T-helper 2 cell treated with Interferon-gamma antibody and Interleukin-4, amounts not matched to agents 100 ng/mL and 5 ng/mL, for 36 hours (primary cell): ENCODE data around the gene UQCR11. TPM values are rescaled to one million over a fixed set of nuclear protein-coding genes. Genes with fewer than 3 reads are reported as not detected.

Experiments used
- intact Hi-C: fragments of 100-400 bp; cut with micrococcal nuclease; formaldehyde crosslinking; loops from one replicate; pipeline ENCODE4 v1.15.1; 2023
- total RNA-seq: library from RNA; stranded (reverse); gene quantifications from 2 replicates; pipeline ENCODE4 v1.2.3, GENCODE V29; 2022

The UQCR11 gene
- total RNA-seq, 1 donor from 2014 or later = 161 TPM

DNA sequence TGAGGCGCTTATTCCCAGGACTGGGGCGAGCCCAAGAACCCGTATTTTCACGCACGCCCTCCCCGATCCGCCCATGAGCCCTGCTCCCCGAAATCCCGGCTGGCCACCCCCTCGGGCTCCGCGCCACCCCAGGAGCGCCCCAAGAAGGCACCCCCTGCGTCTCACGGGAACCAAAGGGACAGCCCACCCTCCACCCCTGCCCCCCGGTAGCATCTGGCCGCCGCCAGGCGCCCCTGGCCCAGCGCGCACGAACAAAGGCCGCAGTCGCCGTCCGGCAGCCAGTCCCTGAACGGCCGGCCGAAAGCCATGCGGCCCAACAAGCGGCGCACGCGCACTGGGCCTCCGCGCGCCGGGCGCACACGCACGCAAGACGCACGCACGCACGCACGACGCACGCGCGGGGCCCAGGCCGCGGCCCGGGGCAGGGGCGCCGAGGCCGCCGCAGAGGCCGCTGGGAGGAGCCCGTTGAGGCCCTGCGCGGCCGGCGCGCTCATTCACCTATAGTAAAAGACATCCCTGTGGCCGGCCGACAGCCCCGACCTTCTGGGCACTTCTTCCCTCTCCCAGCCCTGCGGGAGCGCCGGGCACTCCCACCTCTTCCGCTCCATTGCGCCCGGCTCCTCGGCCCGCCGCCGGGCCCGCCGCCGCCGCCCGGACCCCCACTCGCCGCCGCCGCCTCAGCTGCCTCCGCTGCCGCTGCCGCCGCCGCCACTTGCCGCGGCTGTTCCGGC, 13.1 kb downstream of the UQCR11 start:
- intact Hi-C loops = loop anchor here (1.0 to 5.0 kb wide), 3 partner anchors 13 to 220 kb away; partner anchors contain the start of genes ATP8B3, TCF3 and UQCR11

DNA sequence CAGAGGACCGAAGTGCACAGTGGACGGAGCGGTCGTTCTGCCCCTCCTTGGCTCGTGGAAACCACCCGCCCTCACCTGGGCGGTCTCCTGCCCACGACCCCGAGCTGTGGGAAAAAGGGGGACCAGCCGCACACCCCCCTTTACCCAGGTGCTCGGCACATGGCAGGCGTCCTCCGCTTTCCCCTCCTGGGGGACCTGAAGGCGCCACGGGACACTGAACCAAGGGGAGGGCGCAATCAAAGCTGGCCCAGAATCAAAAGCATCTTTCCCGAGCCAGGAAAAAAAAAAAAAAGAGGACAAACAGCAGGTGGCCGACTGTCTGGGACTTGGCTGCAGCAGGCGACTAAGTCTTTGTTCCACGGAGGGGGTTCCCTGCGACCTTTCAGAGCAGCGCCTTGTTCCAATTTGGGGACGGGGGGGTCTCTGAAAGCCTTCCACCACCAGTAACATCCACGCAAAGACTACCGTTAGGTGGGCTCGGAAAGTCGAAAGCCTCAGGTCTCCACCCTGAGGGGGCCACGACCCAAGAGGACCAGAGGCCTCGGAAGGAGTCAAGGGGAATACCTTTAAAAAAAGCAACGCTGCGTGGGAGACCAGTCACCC, 13.7 kb downstream of the UQCR11 start:
- intact Hi-C loops = loop anchor here (1.0 to 5.0 kb wide), 3 partner anchors 14 to 221 kb away; partner anchors contain the start of genes ATP8B3, TCF3 and UQCR11

DNA sequence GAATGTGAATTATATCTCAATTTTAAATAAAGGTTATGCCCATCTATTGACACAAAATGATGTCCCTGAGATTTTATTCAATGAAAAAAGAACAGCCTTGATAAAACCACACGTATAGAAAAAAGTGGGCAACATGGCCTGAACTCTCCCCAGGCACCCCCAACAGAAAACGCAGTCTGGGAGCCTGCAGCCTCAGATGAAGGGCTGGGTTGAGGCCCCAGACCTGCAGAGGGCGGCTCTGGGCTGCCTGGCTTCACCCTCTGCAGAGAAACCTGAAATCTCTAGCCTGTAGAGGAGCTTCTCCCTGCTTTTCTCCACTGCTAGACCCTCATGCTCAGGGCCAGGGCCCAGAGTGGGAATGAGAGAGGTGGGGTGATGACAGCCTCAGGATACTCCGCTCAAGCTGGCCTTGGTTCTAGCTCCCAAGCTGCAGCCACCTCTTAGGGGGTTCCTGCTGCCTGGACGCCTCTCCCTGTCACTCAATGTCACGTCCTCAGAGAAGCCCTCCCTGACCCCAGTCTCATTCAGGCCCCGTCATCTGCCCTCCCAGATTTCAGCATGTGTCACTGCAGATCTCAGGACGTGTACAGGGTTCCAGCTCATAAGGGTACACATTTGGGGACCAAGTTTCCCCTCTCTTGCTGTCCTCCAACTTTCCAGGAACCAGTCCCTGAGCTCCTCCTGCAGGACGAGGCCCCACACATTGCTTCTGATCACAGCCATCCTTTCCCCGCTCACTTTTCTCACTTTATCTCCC, 14.4 kb downstream of the UQCR11 start:
- intact Hi-C loops = loop anchor here (5.0 kb wide), 1 partner anchor 221 kb away; the partner anchor contains the start of gene ATP8B3

DNA sequence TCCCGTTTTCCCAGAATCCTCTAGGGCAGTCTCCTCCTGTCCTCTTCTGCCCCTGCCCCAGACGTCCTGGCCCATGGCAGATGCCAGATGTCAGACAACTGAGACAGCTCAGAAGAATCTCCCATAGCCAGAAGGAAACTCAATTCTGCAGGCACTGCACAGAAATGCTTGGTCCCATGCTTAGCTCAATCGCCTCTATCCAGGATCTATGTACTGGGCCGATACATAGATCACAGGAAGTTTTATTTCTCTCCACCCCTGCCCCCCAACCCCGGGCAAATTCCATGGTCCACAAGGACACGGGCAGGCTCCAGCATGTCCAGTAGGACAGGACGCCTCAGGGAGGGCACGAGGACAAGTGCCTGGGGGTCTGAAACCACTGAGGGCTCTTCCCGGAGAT, 17.4 kb downstream of the UQCR11 start:
- intact Hi-C loops = no loop called here

DNA sequence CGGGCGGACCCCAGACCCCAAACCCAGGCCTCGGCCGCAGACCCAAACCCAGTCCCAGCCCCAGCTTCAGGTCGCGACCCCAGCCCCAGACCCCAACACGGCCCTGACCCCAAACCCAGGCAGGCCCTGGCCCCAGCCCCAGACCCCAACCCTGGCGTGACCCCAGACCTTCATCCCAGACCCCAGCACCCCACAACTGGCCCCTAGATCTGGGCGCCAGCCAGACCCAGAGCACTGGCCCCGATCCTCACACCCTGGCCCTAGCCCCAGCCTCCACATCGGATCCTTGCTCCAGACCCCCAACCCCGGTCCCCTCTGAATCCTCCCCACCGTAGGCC, 20.1 kb downstream of the UQCR11 start:
- intact Hi-C loops = no loop called here

DNA sequence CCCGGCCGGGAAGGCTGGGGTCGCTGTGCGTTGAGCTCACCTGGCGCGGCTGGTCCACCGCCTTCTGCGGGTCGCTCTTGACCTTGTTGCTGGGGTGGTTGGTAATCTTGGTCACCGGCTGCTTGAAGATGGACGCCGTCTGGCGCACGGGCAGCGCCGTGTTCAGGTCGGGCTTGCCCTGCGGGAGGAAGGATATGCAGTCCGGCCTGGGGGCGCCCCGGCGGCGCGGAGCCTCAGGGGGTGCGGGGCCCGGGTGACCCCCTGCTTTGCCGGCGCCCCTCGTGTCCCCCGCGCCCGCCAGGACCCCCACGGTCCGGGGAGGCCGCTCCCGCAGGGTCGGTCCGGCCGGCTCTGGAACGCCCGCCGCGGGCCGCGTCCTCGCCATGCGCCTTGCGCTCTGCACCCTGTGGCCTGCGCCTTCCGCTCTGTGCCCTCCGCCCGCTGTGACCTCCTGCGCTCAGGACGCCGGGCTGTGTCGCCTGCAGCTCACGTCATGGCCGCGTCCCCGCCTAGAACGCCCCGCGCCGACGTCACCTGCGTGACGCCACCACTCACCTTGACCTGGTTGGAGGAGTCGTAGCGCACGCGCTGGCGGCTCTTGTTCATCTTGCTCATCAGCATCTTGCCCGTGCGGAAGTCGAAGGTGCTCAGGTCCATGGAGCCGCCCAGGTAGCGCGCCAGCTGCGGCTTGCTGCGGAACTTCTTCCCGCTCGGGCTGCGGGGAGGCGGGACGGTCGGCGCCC, 20.6 kb downstream of the UQCR11 start:
- intact Hi-C loops = no loop called here

DNA sequence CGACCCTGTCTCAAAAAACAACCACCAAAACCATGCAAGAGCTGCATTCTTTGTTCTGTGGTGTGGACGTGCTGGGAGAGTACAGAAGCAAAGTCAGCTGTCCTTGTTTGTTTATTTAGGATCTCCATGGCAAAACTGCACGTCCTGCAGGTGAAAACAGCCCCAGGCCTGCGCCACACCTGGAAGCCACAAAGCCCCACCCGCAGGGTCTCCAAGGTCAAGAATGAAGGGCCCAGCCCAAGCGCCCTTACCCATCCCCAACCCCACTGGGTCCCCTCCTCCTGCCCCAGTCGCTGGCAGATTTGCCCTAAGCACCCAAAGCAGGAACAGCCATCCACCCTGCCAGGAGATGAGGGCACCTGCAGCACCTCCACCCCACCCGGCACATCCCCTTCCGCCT, 23.1 kb downstream of the UQCR11 start:
- intact Hi-C loops = no loop called here

DNA sequence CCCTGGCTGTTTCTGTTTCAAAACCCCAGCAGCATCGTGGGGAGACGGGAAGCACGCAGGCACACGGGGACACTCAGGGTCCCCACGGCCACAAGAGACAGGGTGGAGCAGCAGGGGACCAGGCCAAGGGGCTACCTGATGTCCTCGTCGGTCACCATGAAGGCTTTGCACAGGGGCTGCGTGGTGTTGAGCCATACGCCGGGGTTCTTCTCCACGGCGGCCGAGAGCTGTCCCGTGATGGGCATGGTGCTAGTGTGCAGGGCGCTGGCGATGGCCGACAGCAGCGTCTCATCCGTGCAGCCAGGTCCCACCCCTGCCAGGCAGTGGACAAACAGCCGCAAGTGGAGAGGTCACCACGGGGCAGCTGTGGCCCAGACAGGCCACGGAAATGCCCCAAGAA, 24.3 kb downstream of the UQCR11 start:
- intact Hi-C loops = no loop called here

DNA sequence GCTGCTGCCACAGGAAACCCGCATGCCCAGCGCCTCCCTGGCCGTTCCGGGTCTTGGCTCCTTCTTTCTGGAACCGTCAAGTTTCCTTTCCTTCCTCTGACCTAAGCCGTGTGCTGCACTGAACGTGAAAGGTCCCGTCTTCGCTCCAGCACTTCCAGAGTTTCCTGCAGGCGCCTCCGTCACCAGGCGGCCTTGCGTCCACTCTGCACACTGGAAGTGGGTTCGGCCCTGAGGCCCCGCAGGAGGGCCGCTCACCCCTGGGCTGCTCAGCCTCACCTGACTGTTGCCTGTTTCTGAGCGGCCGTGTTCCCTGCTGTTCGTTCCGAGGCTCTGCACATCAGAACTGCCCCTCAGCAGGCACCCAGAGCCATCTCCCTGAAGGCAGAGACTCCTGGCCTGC, 24.9 kb downstream of the UQCR11 start:
- intact Hi-C loops = no loop called here

DNA sequence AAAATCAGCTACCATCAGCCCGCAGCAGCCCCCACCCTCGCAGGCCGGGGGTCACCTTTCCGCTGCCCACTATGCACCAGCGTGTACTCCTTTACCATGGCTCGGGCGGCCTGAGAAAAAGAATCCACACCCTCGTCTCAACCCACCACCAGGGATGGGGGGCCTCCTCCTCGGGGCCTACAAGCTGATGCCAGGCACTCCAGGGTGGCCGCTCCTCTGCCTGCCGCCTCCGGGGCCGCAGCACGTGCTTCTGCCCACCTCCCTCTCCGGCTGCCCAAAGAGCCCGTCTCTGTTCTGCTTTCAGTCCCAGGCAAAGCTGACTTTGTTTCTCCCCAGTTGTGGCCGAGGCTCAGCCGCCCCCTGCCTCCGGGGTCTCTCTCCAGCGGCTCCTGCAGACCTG, 26.0 kb downstream of the UQCR11 start:
- intact Hi-C loops = no loop called here

DNA sequence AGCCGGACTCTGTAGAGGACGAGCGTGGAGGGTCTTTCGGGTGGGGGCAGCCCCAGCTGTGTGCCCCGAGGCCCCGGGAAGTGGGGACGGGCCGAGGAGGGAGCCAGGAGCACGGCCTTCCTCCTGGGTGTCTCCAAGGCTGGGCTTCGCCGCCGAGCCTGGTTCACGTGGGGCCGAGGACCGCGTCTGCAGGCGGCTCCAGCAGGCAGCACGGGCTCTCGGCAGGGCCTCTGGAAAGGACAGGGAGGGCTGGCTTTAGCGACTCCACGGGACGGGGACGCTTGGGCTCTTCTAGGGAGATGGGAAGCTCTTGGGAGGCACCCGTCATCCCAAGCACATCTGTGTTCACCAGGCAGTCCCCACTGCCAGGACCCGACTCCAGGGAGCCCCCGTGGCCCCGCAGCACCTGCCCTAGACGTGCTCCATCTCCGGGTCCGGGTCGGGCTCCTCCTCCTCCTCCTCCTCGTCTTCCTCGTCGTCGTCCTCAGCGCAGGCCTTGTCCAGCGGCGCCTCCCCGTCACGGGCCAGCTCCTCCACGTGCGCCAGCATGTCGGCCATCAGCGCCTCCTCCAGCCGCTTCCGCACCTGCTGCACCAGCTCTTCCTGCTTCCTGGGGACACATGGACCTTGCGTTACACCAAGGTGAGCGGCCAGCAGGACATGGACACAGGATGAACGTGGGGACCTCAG, 27.2 kb downstream of the UQCR11 start:
- intact Hi-C loops = no loop called here

DNA sequence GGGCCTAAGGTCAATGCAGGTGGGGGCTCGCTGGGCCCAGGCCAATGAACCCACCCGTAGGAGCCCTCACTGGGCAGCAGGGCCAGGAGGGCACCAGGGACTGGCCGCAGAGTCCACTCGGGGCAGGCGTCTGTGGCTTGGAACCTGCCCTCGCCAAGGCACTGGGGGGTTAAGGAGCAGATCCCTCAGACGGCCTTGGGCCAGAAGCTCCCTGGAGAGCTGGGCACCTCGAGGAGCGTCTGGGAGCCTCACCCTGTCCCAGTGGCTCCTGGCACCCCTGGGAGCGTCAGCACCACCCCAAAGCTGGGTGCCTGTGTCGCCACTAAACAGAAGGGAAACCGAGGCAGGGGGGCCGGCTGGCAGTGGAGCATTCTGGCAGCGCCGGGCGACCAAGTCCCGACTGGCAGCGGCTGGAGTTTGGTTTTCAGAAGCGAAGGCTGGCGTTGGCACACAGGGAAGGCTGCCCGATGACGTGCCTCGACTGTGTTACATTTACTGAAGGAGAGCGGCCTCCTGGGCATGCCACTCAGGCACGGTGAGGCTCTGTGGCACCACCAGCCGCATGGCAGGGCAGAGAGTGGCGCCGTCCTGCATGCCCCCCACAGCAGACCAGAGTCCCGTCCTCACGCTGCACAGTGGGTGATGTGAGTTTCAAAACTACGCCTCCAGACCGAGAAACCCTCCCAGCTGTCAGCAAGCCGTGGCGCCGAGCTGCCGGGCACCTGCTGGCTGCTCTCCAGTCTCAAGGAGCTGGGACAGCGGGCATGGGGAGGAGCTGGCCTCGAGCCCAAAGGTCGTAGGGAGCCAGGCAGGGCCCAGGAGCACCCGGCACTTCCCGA, 28.0 kb downstream of the UQCR11 start:
- intact Hi-C loops = no loop called here

DNA sequence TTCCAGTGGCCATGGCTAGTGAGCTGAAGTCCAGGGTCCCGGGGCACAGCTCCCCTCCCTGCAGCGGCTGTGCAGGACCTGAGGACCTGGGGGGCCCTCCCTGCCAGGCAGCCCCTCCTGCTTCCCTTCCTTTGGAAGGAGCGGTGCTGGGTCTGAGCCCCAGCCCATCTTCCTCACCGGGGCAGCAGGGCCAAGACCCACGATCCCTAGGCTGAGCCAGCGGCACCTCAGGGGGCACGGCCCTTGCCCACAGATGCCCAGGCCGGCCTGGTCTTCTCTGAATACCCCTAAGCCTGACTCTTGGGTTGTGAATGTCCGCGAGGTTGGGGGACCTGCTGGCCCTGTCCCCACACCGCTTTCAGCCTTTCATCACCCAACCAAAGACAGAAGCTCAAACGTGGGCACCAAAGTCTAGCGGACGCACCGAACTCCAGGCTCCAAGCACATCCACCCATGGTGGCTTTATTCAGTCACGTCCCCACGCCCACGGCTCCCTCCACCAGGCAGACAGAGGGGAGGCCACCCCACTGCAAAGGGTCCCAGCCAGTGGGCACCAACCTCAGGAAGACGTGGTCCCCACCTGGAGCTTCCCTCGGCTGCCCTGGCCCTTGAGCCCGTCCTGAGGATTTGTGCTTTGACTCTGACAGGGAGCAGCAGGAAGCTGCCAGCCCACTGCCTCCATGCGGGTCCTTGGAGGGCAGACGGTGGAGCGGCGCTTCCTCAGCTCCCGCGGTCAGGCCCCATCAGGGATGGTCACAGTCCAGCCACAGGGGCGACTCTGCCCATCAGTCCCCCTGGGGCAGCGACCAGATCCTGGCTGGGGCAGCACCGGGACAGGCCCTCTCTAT, 28.8 kb downstream of the UQCR11 start:
- intact Hi-C loops = no loop called here

DNA sequence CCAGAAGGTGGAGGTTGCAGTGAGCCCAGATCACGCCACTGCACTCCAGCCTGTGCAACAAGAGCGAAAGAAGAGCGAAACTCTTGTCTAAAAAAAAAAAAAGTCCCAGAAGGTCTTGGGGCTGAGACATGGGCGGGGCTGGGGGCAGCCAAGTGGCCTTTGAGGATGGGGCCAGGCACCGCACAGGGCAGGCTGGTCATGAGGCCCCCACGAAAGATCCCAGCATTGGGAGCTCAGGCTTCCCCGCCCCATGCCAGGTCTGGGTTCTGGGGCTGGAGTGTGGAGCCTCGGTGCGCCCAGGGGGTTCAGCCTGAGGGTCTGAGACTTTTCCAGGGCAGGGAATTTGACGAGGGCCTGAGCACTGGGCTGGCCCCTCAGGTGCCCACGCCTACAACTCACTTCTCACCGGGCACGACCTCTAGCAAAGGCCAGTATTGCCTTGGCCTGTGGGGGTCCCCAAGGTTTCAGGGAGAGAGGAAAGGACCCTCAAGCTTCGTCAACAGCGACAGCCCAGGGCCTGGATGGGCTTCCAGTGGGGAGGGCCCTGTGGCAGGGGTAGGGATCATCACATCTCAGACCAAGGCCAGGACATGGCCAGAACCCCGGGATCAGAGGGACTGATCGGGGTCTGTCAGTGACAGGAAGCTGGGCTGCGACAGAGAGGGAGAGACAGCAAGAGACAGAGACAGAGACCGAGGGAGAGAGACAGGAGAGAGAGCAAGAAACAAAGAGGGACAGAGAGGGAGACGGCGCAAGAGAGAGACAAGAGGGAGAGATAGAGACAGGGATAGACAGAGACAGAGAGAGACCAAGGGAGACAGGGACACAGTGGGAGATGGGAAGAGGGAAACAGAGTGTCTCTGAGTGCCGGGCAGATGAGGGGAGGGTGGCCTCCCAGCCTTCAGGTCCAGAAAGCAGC, 29.7 kb downstream of the UQCR11 start:
- intact Hi-C loops = no loop called here

DNA sequence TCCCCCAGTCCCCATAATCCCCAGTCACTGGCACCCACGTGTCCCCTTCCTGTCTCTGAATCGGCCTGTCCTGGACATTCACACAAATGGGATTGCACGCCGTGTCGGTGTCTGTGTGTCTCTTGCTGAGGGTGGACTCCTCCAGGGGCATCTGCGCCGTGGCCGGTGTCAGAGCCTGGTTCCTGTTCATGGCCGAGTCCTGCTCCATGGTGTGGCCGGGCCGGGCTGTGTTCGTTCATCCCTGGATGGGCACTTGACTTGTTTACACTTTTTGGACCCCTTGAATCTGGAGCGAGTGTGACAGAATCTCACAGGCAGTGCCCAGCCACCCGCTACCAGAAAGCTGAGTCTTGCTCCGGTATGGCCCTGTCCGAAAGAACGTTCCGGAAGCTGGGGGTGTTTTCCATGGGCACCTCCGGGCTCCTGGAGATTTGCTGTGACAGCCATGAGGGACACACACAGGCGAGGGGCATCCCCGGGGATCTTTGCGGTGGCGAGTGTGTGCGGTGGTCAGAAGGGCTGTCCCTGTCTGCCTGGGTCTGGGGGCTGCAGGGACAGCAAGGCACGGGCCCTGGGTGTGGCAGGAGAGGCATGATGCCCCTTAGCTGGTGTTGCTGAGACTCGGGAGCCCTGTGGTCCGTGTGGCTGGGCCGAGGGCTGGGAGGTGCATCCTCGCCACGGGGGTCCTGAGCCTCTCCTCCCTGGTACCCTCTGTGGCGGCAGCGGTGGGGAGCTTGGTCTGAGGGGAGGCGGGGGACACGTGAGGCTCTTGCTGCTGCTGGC, 30.7 kb downstream of the UQCR11 start:
- intact Hi-C loops = no loop called here

DNA sequence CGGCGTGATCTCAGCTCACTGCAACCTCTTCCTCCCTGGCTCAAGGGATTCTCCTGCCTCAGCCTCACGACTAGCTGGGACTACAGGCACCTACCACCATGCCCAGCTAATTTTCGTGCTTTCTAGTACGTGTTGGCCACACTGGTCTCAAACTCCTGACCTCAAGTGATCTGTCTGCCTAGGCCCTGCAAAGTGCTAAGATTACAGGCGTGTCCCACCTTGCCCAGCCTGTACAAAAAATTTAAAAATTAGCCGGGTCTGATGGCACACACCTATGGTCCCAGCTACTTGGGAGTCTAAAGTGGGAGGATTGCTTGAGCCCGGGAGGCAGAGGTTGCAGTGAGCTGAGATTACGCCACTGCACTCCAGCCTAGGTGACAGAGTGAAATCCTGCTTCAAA, 32.5 kb downstream of the UQCR11 start:
- intact Hi-C loops = no loop called here

DNA sequence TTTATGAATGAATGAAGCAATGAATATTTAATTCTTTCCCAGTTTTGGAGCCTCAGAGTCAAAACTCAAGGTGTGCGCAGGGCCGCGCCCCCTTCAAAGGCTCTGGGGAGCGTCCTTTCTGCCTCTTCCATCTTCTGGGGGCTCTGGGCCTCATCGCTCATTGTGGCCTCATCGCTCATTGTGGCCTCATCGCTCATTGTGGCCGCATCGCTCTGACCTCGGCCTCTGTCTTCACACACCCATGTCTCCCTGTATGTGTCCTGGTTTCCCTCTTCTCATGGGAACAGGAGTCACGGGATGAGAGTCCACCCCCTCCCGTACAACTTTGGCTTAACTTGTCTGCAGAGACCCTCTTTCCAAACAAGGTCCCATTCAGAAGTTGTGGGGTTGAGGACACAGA, 33.9 kb downstream of the UQCR11 start:
- intact Hi-C loops = no loop called here
